ENCODE results near the gene SERPINB6. TPM values are rescaled to one million over a fixed set of nuclear protein-coding genes. Genes with fewer than 3 reads are reported as not detected.

SERPINB6 gene
- total RNA-seq, 1 experiment from 2014 or later = 39.0 TPM

DNA sequence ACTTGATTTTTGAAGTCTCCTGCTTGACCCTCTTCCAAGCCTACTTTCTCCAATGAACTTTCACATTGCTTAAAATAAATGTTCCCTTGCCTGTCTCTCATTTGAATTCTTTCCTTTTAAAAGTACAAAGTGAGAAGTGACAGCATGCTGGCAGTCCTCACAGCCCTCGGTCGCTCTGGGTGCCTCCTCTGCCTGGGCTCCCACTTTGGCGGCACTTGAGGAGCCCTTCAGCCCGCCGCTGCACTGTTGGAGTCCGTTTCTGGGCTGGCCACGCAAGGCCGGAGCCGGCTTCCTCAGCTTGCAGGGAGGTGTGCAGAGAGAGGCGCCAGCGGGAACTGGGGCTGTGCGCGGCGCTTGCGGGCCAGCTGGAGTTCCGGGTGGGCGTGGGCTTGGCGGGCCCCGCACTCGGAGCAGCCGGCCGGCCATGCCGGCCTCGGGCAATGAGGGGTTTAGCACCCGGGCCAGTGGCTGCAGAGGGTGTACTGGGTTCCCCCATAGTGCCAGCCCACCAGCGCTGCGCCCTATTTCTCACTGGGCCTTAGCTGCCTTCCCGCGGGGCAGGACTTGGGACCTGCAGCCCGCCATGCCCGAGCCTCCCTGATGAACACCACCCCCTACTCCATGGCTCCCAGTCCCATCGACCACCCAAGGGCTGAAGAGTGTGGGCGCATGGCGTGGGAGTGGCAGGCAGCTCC lies 31.9 kb downstream of the SERPINB6 start:
- Histone ChIP-seq H3K18ac (ENCODE audit: insufficient read length, low read depth, low read length) (no peak overlapping the region), H2AK5ac (ENCODE audit: insufficient read length, low read length) (no peak overlapping the region), H3K23me2 (ENCODE audit: insufficient read length, low read depth, low read length, poor library complexity, severe bottlenecking) (no peaks in the 10 kb centered on the region), H3K79me1 (ENCODE audit: insufficient read depth, low read depth, low read length, poor library complexity, severe bottlenecking) (no peaks in the 10 kb centered on the region), H3K14ac (ENCODE audit: insufficient read depth, low read length) (no peak overlapping the region), H3K9me3 (ENCODE audit: control insufficient read depth, low read depth, low read length) (no peaks in the 10 kb centered on the region), H3K4ac (ENCODE audit: low read depth, low read length) (no peak overlapping the region), H2BK5ac (ENCODE audit: insufficient read length, low read length) (no peak overlapping the region), H3K27ac (ENCODE audit: insufficient read length, low read depth, low read length) (no peak overlapping the region), H3T11ph (ENCODE audit: low read length) (no peak overlapping the region), H2BK20ac (ENCODE audit: low read depth, low read length, poor library complexity, severe bottlenecking) (no peak overlapping the region), H2BK120ac (ENCODE audit: low read depth, low read length, poor library complexity, severe bottlenecking) (no peak overlapping the region), H3K27me3 (ENCODE audit: insufficient read depth, low read length) (no peaks in the 10 kb centered on the region), H2BK15ac (ENCODE audit: low read depth, low read length) (no peak overlapping the region), H3K79me2 (ENCODE audit: insufficient read depth, low read length) (no peaks in the 10 kb centered on the region), H3K4me2 (ENCODE audit: insufficient read depth, insufficient read length, low read length) (no peak overlapping the region), H4K20me1 (ENCODE audit: control insufficient read depth, insufficient read depth, insufficient read length) (no peaks in the 10 kb centered on the region), H3K9ac (ENCODE audit: extremely low read depth, insufficient read length, low read length) (no peak overlapping the region), H3K23ac (ENCODE audit: insufficient read length, low read depth, low read length) (no peak overlapping the region), H3K56ac (ENCODE audit: insufficient read length, low read depth, low read length) (no peak overlapping the region), H4K8ac (replicated peaks; ENCODE audit: insufficient read length, low read depth, low read length) (no peak overlapping the region), H4K91ac (ENCODE audit: insufficient read length, low read depth, low read length) (no peak overlapping the region), H2AFZ (ENCODE audit: low read length) (no peak overlapping the region), H4K5ac (ENCODE audit: insufficient read length, low read depth, low read length) (no peak overlapping the region), H2BK12ac (ENCODE audit: insufficient read length, low read depth, low read length) (no peak overlapping the region), H3K4me1 (ENCODE audit: insufficient read depth, low read length) (no peaks in the 10 kb centered on the region; the same call in 1 of the 2 replicates)
- Mint-ChIP-seq H3K27ac (no peak overlapping the region), H3K4me1 (peaks cover 22 to 24% of the 10 kb centered on the region in 2 experiments), H3K36me3 (ENCODE audit: insufficient read depth in 1 of 3, low read depth in 3 of 3) (peaks cover 5 to 9% (median 7%) of the 10 kb centered on the region in 3 experiments; a peak in 4 of 7 replicates), H3K9me3 (peaks cover 11% of the 10 kb centered on the region in 2 experiments; a peak in 3 of 5 replicates), H3K4me3 (no peak overlapping the region), H3K27me3 (ENCODE audit: low read depth) (no peaks in the 10 kb centered on the region; the same call in 1 of the 2 replicates)
- DNase-seq = no peak
- TF ChIP-seq, protein P1, sequence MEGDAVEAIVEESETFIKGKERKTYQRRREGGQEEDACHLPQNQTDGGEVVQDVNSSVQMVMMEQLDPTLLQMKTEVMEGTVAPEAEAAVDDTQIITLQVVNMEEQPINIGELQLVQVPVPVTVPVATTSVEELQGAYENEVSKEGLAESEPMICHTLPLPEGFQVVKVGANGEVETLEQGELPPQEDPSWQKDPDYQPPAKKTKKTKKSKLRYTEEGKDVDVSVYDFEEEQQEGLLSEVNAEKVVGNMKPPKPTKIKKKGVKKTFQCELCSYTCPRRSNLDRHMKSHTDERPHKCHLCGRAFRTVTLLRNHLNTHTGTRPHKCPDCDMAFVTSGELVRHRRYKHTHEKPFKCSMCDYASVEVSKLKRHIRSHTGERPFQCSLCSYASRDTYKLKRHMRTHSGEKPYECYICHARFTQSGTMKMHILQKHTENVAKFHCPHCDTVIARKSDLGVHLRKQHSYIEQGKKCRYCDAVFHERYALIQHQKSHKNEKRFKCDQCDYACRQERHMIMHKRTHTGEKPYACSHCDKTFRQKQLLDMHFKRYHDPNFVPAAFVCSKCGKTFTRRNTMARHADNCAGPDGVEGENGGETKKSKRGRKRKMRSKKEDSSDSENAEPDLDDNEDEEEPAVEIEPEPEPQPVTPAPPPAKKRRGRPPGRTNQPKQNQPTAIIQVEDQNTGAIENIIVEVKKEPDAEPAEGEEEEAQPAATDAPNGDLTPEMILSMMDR (conservative IDR thresholded peaks at IDR 0.05) = no peak
- no CpG with 5 or more reads among the region's 34 CpGs for WGBS (ENCODE audit: extremely low coverage, insufficient read length, low lambda C conversion rate)

Data from H9 (cell line).